ENCODE data around the gene HYAL2. TPM values are rescaled to one million over a fixed set of nuclear protein-coding genes. Genes with fewer than 3 reads are reported as not detected.

The HYAL2 gene
- total and polyA plus RNA-seq, 10 of the 15 experiments (the other 5 are each of a cell fraction or from before 2014, with no cell fraction given) = 0.06 to 21.8 (median 12.7) TPM

DNA sequence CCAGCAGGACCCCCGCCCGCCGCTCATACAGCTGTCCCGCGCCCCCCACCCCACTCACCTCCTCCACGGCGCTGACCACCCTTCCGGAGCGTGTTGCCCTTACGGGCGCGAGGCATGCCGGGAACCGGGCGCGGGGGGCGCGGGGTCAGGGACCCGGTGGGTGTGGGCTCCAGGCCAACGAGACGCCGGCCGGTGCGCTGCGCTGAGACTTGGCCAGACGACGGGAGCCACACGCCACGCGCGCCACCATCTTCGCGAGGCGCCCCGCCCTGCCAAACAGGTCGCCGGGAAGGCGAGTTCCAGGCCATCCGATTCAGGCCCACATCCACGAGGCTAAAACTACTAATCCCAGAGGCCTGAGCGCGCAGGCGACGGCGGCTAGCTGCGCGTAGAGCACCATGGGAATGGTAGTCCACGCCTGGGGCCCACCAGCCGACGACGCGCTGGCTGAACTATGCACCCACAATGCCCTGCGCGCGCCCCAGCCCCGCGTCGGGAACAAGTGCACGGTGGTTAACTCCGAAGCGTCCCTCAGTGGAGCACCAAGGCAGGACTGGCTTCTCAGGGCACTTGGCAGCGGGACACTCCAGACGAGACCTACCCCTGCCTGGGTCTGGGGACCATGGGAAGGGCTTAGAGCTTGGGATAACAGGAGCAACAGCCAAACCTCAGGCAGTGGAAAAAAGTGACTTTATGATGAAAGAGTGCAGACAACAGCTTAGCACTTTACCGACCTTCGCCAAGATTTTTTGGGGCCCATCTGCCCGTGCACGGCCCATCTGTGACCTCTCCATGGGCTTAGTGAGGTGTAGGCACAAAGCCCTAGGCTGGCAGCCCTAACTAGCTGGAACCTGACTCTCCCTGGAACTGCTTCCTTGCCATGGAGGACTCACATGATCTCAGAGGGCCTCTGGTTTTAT, 30.1 kb downstream of the HYAL2 start, which contains the start of gene IFRD2 (continued):
- TF ChIP-seq MXI1 (IDR thresholded peaks at IDR 0.05; ENCODE audit: low read depth, low read length) = peak; percentile 96
- 0 out of 2 replicates have a peak, but pooled peaks have one; percentile 11 for TF ChIP-seq ZNF384 (IDR thresholded peaks at IDR 0.05; ENCODE audit: borderline replicate concordance, low read depth, low read length)
- TF ChIP-seq HCFC1 (IDR thresholded peaks at IDR 0.05; ENCODE audit: low read length) = peak; percentile 100
- TF ChIP-seq SIX5 (IDR thresholded peaks at IDR 0.05; ENCODE audit: low read depth, low read length, severe bottlenecking) = peak; percentile 100
- TF ChIP-seq CHD2 (IDR thresholded peaks at IDR 0.05; ENCODE audit: borderline replicate concordance, low read depth, low read length) = peak; percentile 95
- peak; percentile 91; the same call in 1 of the 2 replicates for TF ChIP-seq STAT1 (conservative IDR thresholded peaks at IDR 0.05)
- TF ChIP-seq RAD51 (IDR thresholded peaks at IDR 0.05) = no peak
- TF ChIP-seq BACH1 (IDR thresholded peaks at IDR 0.05; ENCODE audit: borderline replicate concordance) = peak; percentile 57; the same call in 1 of the 2 replicates
- peak; percentile 89 for TF ChIP-seq NR2C1 (IDR thresholded peaks at IDR 0.05)

- in situ Hi-C loops (cut with MboI) = no loop called here
- intact Hi-C loops (cut with micrococcal nuclease; ENCODE audit: unreplicated experiment) = no loop called here
- Histone ChIP-seq H3K9ac (ENCODE audit: control insufficient read depth, insufficient read depth, low read length) (no peak overlapping the region), H3K36me3 (ENCODE audit: control insufficient read depth in 2 of 2, insufficient read depth in 2 of 2, low read length in 1 of 2) (peaks cover 0 to 28% of the 10 kb centered on the region in 2 experiments; a peak in 3 of 4 replicates), H4K20me1 (ENCODE audit: control insufficient read depth, insufficient read depth) (no peaks in the 10 kb centered on the region), H3K4me2 (ENCODE audit: control insufficient read depth, insufficient read depth) (peak overlapping the region; percentile 53; the same call in 1 of the 2 replicates), H3K79me2 (ENCODE audit: control insufficient read depth, insufficient read depth, low read length) (peaks cover 21% of the 10 kb centered on the region), H2AFZ (ENCODE audit: control insufficient read depth, low read depth, low read length) (no peak overlapping the region), H3K9me3 (replicated peaks; ENCODE audit: control insufficient read depth, insufficient read depth, low read length) (no peaks in the 10 kb centered on the region), H3K4me1 (ENCODE audit: control insufficient read depth, insufficient read depth, low read length) (peaks cover 3% of the 10 kb centered on the region; the same call in 1 of the 2 replicates), H3K4me3 (peak overlapping the region; percentile 97; the same call in 1 of the 2 replicates), H3K27ac (ENCODE audit: control insufficient read depth, insufficient read depth) (no peak overlapping the region), H3K27me3 (replicated peaks in 1 of 2; ENCODE audit: control insufficient read depth in 2 of 2, insufficient read depth in 2 of 2, low read length in 1 of 2) (no peaks in the 10 kb centered on the region)
- CTCF ChIA-PET = no interaction called here
- POLR2A ChIA-PET = interaction anchor here (0.5 to 0.6 kb wide), 2 partner anchors 9 to 1739 kb away, joined by 3 to 5 read pairs; no protein-coding TSS in a partner anchor
- RAD21 ChIA-PET (ENCODE audit: unreplicated experiment) = no interaction called here
- SMC1A ChIA-PET (ENCODE audit: uncharacterized antibody, unreplicated experiment) = interaction anchor here (0.7 kb wide), 1 partner anchor 259 kb away, joined by 3 read pairs; no protein-coding TSS in a partner anchor
- FAIRE-seq (no peak), ATAC-seq (no peak), DNase-seq (ENCODE audit: low read depth, low spot score) (no peak)
- BruUV-seq (replicated peaks) = no TSS peak
- 87% methylated on average over 16 of the region's 16 CpGs for WGBS (ENCODE audit: insufficient coverage, insufficient replicate concordance, low lambda C conversion rate, missing lambda C conversion rate)
- TF ChIP-seq YY1 (IDR thresholded peaks at IDR 0.05; ENCODE audit: low read depth, low read length) = no peak
- TF ChIP-seq NBN (IDR thresholded peaks at IDR 0.05) = no peak
- no peak for TF ChIP-seq ZZZ3 (IDR thresholded peaks at IDR 0.05; ENCODE audit: control insufficient read depth, insufficient read length, low read depth)
- no peak for TF ChIP-seq SREBF1 (IDR thresholded peaks at IDR 0.05; ENCODE audit: low read length)
Measured at GRCh38 chr3:50290161-50290641, 32.3 kb downstream of the HYAL2 start.
